GM12801 (cell line): Measurements from ENCODE around the gene KSR1.

ENCODE experiments used
- CTCF ChIP-seq: IDR thresholded peaks from one replicate; pipeline ENCODE4 v1.5.1; 2011; ENCODE audit warnings: control low read depth; ENCODE audit not compliant: insufficient read length; ENCODE audit errors: extremely low read depth

Gene KSR1

GRCh38 chr17:27644586-27644985, 188.3 kb downstream of the KSR1 start:
- TF ChIP-seq CTCF, result no peak

GRCh38 chr17:27646232-27646631, 190.0 kb downstream of the KSR1 start:
- TF ChIP-seq CTCF, result no peak

- no peak for TF ChIP-seq CTCF
Observed at GRCh38 chr17:27647765-27648164, 191.5 kb downstream of the KSR1 start.

- TF ChIP-seq CTCF, result no peak
Observed at GRCh38 chr17:27649929-27650328, 193.7 kb downstream of the KSR1 start.

- TF ChIP-seq CTCF, result no peak
Observed at GRCh38 chr17:27650836-27651235, 194.6 kb downstream of the KSR1 start.

- TF ChIP-seq CTCF, result no peak
Observed at GRCh38 chr17:27651411-27652345, 195.4 kb downstream of the KSR1 start.

GRCh38 chr17:27654136-27654535, 197.9 kb downstream of the KSR1 start:
- no peak for TF ChIP-seq CTCF
